Measurements from ENCODE around the gene RNF166.

The RNF166 gene

DNA sequence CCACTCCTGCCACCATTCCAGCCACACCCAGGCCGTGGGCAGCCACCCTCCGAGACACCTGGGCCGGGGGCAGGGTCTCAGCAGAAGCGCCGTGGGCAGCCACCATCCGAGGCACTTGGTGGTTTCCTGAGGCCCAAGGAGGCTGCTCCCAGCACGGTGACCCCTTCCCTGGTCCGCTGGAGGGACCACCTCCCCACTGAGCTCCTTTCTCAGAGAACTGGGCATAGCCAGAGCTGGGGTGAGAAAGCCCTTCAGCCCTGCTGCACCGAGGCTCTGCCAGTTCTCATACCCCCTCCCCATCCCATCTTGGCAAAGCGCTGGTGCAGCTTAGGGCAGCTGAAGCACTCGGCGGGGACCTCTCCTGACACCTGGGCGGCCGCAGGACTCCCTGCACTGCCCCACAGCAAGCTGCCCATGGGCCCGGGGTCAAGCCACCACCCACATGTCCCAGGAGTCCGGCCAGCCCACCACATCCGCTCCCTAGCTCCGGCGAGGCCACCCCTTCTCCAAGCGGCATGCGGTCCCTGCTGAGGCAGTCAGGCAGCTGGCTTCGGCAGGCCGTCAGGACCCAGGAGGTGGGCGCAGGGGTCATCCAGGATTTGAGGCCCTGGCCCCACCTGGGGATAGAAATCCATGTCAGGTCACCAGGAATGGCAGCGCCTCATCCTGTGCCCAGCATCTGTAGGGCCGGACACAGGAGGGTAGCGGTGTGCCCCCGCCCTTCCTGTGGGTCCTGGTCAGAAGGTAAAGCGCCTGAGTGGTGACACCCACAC is 54.0 kb downstream of the RNF166 start:
- DNase-seq, result no peak

DNA sequence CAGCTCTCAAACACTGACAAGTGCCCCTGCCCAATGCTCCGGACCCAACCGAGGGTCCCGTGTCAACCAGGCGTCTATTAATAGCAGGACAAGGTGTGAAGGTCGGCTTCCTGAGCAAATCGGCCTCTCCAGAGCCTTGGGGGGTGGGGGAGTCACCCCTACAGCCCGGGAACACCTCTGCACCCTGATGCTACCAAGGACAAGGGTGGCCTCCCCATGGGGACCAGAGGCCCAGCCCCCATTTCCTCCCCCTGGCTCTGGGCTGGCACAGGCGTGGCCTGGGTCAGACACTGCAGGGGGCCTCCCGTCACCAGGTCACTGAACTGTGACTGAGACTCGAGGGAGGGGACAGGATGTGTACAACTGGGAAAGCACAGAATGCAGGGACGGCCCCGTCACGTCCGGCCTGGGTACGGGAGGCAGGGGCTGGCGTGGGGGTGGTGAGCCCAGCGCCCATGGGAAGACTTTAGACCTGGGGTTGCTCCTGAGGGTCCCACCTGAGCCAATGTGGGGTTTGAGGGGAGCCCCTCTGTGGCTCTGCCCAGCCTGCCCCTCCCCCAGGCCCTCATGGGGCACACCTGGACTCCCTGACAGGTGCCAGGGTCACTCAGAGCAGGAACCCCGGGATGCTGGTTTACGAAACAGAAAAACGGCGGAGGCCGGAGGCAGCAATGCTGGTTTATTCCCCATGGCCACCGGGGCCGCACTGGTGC is 54.8 kb downstream of the RNF166 start:
- no peak for DNase-seq

DNA sequence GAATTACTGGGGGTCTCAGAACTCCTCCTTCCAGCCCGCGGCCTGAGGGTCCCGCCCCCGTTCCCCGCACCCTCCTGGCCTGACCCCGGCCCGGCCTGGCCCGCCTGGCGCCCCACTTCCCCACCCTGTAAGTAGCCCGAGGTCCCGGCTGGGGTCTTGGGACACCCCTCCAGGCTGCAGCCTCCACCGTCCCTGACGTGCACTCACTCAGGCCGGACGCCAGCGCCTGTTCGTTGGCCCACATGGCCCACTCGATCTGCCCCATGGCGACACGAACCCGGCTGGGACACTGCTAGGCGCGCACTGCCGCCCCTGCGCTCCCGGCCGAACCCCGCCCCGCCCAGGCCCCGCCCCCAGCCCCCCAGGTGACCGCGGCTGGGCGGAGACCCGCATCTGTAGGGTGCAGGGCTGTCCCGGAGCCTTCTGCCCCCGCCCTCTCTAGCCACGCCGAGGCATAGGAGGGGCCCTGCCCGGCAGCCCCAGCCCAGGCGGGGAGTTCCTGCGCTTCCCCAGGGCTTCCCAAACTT is 55.4 kb downstream of the RNF166 start, which contains the start of gene CYBA:
Gene CYBA (minus strand): TSS at position 305 of the 527 bp plus-strand sequence. CDS start 40 bp downstream, at position 265.
- peak in 8 of 14 donors; percentile 18 to 62 (median 35) for DNase-seq

DNA sequence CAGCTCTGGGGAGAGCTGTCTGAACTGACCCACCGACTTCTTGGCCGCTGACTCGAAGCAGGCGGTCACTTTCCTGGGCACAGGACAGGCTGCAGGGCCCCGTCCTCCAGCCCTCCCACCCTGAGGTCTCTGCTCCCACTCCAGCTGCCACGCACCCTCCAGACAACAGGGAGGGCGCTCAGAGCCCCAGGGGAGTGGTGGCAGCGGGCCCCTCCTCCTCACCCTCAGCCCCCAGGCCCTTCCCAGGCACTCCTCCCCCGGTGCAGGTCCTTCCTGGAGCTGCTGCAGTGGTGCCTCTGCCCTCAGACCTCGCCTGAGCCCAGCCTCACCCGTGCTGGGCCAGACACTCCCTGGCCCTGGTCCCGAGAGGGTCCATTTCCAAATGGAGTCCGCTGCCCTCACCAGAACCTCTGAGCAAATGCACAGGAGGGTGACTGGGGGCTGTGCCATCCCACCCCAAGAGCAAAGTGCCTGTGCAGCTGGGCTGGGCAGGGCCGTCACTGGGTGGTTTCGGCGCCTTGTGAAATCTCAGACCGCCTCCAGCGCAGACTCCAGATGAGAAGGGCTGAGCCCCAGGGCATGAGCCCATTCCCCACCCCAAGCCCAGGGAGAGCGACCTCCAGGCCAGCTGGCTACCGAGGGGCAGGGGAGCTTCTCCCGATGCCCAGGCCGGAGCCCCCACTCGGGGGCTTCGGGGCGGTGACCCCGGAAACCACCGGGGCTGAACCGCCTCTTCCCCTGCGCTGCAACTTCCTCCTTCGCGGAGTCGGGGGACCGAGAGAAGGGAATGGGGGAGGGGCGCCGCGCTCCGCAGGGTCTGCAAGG is 56.1 kb downstream of the RNF166 start:
- DNase-seq, result peak in 4 of 14 donors; percentile 35 to 48 (median 40)

DNA sequence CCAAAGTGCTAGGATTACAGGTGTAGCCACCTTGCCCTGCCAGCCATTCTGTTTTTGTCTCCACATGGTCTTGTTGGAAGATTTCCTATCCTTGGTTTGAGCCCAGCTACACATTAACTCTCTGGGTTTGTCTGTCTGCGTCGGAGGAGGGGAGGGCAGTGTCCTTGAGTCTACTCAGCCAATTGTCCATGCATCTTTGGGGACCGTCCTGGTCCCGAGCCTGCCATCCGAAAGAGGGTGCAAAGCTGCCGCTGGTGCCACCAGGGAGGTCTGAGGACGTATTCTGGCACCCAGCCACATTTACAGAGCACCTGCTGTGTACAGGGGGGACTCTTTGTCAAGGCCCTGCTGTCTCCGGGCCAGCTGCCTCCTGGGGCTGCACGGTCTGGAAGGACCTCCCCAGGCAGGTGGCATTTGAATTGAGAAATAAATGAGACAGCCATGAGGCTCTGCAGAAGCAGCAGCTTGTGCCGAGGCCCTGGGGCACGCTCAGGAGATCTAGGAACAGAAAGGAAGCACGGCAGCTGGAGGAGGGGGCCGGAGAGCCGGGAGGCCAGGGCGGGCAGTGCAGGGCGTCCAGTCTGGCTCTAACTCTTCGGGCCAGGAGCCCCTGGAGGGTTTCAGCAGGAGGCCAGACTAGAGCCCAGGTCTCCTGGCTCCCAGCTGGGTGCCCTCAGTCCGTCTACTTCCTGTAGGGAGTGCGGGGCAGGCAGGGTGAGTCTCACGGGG is 56.8 kb downstream of the RNF166 start:
- no peak for DNase-seq

DNA sequence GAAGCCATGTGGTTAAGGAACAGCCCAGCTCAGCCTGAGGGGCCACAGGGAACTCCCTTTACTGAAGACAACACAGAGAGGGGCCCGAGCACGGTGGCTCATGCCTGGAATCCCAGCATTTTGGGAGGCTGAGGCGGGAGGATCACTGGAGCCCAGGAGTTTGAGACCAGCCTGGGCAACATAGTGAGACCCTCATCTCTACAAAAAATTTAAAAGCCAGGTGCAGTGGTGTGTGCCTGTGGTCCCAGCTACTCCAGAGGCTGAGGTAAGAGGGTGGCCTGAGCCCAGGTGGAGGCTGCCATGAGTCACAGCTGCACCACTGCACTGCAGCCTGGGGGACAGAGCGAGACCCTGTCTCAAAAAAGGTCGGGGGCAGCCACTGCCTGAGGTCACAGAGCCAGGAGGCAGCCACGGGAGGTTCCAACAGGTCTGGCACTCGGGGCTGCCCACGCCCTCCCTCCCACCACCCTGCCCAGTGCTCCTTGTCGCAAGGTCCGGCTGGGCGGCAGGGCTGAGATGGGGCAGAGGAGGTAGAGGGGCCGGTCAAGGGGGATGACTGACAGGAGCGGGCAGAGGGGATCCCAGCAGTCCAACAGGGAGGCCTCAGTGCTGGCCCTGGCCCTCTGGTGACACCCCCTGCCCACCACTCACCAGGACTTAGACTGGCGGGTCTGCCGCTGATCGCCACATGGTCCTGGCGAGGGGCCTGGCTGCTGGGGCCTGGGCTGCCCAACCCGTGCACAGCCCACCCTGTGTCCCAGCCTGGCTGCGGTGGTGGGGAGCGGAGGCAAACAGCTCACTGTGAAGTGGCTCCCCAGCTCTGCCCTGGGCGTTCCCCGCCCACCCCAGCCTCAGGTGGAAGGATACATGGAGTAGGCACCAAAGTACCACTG is 58.8 kb downstream of the RNF166 start:
- DNase-seq, result no peak

Measured in C1 segment of cervical spinal cord (tissue), 14 donors.